ENCODE measurements around the gene CRB3. TPM values are rescaled to one million over a fixed set of nuclear protein-coding genes. Genes with fewer than 3 reads are reported as not detected.

The CRB3 gene
- total and polyA plus RNA-seq, 8 donors = 7.6 to 203 (median 49.0) TPM

DNA sequence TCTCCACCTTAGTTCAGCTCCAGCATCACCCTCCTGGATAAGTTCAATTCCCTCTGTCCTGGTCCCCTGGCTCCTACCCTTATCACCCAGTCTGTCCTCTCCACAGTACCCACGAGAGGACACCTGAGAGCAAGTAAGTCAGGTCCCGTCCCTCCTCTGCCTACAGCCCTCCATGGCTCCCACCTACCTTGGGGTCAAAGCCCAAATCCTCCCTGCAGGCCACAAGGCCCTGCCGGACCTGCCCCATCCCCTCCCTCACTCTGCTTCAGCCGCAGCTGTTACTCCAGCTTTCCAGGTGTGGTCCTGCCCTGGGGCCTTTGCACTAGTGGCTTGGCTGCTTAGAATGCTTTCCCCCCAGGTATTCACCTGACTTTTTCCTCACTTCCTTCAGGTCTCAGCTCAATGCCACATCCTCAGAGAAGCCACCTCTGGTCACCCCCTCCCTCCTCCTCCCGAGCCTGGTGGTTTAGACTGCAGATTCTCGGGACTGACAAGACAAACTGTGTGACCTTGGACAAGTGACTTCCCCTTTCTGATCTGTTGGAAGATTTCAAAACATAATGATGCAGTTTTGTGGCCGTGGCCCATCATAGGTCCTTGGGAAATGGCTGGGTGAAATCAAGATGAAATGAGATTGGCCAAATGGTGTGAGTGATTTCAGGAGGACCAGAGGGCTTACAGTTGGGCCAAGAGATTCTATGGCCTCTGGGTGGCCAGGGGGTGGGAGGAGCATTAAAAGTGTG lies 34.4 kb downstream of the CRB3 start:
- no peak overlapping the region for H3K4me3 ChIP-seq
- H3K9me3 ChIP-seq = no peaks in the 10 kb centered on the region
- H3K36me3 ChIP-seq = no peaks in the 10 kb centered on the region
- H3K4me1 ChIP-seq = peaks cover 9 to 13% (median 13%) of the 10 kb centered on the region in 4 donors
- intact Hi-C loops (cut with DNase I; ENCODE audit: low total_unique reads) = no loop called here
- WGBS, 5 donors = 64 to 76% (median 66%) methylated on average over 7 of the region's 7 CpGs
- TF ChIP-seq EP300 (IDR thresholded peaks at IDR 0.05) (no peak), POLR2AphosphoS5 (IDR thresholded peaks at IDR 0.05) (no peak), POLR2A (IDR thresholded peaks at IDR 0.05) (no peak)
- TF ChIP-seq, protein P1, sequence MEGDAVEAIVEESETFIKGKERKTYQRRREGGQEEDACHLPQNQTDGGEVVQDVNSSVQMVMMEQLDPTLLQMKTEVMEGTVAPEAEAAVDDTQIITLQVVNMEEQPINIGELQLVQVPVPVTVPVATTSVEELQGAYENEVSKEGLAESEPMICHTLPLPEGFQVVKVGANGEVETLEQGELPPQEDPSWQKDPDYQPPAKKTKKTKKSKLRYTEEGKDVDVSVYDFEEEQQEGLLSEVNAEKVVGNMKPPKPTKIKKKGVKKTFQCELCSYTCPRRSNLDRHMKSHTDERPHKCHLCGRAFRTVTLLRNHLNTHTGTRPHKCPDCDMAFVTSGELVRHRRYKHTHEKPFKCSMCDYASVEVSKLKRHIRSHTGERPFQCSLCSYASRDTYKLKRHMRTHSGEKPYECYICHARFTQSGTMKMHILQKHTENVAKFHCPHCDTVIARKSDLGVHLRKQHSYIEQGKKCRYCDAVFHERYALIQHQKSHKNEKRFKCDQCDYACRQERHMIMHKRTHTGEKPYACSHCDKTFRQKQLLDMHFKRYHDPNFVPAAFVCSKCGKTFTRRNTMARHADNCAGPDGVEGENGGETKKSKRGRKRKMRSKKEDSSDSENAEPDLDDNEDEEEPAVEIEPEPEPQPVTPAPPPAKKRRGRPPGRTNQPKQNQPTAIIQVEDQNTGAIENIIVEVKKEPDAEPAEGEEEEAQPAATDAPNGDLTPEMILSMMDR (IDR thresholded peaks at IDR 0.05) = no peak
- no peak overlapping the region for H3K27ac ChIP-seq
- DNase-seq = no peak
- H3K27me3 ChIP-seq = peaks cover 17 to 54% (median 27%) of the 10 kb centered on the region in 3 donors

DNA sequence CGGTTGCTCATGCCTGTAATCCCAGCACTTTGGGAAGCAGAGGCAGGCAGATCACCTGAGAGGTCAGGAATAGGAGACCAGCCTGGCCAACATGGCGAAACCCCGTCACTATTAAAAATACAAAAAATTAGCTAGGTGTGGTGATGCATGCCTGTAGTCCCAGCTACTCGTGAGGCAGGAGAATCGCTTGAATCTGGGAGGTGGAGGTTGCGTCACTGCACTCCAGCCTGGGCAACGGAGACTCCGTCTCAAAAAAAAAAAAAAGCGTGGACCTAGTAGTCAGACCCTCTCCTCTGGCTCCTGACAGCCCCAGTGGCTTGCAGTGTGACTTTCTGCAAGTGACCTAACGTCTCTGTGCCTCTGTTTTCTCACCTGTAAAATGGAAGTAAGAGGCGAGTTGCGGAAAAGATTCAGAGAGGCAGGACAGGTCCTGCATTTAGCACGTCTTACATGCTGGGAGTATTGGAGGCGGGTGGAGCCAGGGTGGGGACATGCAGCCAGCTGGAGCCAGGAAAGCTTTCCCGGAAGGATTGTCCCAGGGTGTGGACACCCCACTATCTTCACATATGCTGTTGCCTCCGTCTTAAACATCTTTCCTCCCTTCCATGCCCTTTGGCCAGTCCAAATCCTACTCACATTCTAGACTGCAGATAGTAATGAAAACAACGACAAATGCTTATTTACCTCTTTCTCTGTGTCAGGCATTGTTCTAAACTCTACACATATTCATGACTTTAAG lies 35.1 kb downstream of the CRB3 start:
- no peak for TF ChIP-seq EP300 (IDR thresholded peaks at IDR 0.05)
- no peak for TF ChIP-seq POLR2AphosphoS5 (IDR thresholded peaks at IDR 0.05)
- TF ChIP-seq, protein P1 (IDR thresholded peaks at IDR 0.05) = no peak
- Histone ChIP-seq H3K4me1 (peaks cover 9 to 13% (median 13%) of the 10 kb centered on the region in 4 donors), H3K9me3 (no peaks in the 10 kb centered on the region), H3K27me3 (peaks cover 17 to 55% (median 27%) of the 10 kb centered on the region in 3 donors), H3K4me3 (no peak overlapping the region), H3K27ac (no peak overlapping the region), H3K36me3 (no peaks in the 10 kb centered on the region)
- no peak for DNase-seq
- intact Hi-C loops (cut with DNase I; ENCODE audit: low total_unique reads) = no loop called here
- WGBS, 5 donors = 68 to 72% (median 71%) methylated on average over 16 to 17 of the region's 17 CpGs

DNA sequence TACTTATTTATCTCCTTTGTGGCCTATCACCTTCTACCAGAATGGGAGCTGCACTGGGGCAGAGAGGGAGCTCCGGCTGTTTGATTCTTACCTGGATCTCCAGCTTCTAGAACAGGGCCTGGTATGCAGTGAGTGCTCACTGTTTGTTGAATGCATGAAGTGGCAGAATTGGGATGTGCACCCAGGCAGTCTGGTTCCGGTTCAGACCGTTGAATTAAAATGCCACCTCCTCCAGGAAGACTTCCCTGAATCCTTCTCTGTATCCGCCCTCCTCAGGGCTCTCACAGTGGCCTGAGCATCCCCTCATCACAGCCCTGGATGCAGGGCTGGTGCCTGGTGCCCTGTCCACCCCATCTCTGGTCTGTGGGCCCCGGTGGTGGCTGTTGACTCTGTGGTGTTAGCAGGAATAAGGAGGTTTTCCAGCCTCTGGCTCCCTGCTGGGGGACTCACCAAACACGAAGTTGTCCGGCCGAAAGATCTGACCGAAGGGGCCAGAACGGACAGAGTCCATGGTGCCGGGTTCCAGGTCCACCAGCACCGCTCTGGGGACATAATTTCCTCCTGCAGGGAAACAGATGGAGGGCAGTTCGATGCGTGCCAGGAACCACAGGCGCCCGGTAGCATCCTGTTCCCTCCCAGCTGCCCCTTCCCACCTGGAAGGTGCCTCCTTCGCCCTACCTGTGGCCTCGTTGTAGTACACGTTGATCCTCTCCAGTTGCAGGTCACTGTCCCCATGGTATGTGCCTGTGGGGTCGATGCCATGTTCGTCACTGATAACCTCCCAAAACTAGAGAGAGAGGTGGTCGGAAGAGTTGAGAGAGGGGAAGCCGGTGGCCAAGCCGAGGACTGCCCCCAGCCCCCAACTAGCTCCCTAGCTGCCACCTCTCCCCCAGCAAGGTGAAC lies 37.0 kb downstream of the CRB3 start:
- WGBS, 5 donors = 58 to 65% (median 61%) methylated on average over 23 to 24 of the region's 24 CpGs
- no peaks in the 10 kb centered on the region for H3K36me3 ChIP-seq
- H3K27ac ChIP-seq = no peak overlapping the region
- H3K4me1 ChIP-seq = peaks cover 9 to 13% (median 13%) of the 10 kb centered on the region in 4 donors
- intact Hi-C loops (cut with DNase I; ENCODE audit: low total_unique reads) = no loop called here
- no peak for DNase-seq
- TF ChIP-seq POLR2AphosphoS5 (IDR thresholded peaks at IDR 0.05) = no peak
- no peak for TF ChIP-seq EP300 (IDR thresholded peaks at IDR 0.05)
- TF ChIP-seq, protein P1 (IDR thresholded peaks at IDR 0.05) = no peak
- TF ChIP-seq POLR2A (IDR thresholded peaks at IDR 0.05) = no peak
- no peaks in the 10 kb centered on the region for H3K9me3 ChIP-seq
- peak overlapping the region in 3 of 4 donors; percentile 43 to 54 (median 48) for H3K4me3 ChIP-seq
- H3K27me3 ChIP-seq = peaks cover 17 to 59% (median 27%) of the 10 kb centered on the region in 3 donors

All from stomach (tissue), 9 donors.